ENCODE measurements around the gene PTPN3.
"Not testable (repeated sequence)": the region's sequence is repeated elsewhere in the genome, so short reads cannot be mapped to it uniquely, and the experiment has no call there.

The PTPN3 gene

GRCh38 chr9:109371374-109371773, 126.7 kb downstream of the PTPN3 start:
- TF ChIP-seq, protein P1, sequence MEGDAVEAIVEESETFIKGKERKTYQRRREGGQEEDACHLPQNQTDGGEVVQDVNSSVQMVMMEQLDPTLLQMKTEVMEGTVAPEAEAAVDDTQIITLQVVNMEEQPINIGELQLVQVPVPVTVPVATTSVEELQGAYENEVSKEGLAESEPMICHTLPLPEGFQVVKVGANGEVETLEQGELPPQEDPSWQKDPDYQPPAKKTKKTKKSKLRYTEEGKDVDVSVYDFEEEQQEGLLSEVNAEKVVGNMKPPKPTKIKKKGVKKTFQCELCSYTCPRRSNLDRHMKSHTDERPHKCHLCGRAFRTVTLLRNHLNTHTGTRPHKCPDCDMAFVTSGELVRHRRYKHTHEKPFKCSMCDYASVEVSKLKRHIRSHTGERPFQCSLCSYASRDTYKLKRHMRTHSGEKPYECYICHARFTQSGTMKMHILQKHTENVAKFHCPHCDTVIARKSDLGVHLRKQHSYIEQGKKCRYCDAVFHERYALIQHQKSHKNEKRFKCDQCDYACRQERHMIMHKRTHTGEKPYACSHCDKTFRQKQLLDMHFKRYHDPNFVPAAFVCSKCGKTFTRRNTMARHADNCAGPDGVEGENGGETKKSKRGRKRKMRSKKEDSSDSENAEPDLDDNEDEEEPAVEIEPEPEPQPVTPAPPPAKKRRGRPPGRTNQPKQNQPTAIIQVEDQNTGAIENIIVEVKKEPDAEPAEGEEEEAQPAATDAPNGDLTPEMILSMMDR (IDR thresholded peaks at IDR 0.05; ENCODE audit: insufficient read depth, missing control alignments), result no peak
- FAIRE-seq (no peak), DNase-seq (ENCODE audit: insufficient read length, low spot score) (no peak)

DNA sequence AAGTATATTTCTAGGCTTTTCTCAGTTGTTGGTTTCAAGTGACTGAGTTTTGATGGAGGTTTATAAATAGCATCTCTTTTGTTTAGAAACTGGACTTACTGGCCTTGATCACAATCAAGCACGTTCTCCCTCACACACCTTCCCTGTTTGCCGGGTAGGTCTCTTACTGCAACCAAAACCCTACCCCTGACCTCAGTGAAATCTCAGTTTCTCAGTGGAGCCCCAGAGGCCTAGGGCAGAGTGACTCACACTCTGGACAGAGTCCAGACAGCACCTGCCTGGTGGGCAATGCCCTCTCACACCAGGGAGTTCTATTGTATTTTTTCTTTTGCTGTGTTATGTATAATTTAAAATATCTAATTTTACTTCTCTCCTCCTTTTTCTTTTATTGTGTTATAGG, 128.8 kb downstream of the PTPN3 start:
- no peak for FAIRE-seq
- TF ChIP-seq, protein P1 (IDR thresholded peaks at IDR 0.05; ENCODE audit: insufficient read depth, missing control alignments), result no peak
- DNase-seq (ENCODE audit: insufficient read length, low spot score), result no peak

DNA sequence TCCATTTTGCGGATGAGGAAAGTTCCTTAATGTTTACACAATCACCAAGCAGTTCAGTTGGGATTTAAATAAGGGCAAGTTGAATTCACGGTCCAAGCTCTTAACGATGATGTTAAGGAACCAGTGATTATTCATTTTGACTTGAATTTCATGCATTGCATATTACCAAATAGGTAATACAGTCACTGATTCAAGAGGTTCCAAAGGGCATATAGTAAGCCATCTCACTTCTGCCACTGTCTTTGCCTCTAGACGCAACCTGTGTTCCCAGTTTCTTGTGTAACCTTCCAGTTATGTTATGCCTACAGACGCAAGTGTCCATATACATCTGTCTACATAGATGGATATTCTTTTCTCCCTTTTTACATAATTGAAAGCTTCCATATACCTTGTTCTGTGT, 137.3 kb downstream of the PTPN3 start:
- TF ChIP-seq, protein P1 (IDR thresholded peaks at IDR 0.05; ENCODE audit: insufficient read depth, missing control alignments), result no peak
- DNase-seq (ENCODE audit: insufficient read length, low spot score) (no peak), FAIRE-seq (no peak)

DNA sequence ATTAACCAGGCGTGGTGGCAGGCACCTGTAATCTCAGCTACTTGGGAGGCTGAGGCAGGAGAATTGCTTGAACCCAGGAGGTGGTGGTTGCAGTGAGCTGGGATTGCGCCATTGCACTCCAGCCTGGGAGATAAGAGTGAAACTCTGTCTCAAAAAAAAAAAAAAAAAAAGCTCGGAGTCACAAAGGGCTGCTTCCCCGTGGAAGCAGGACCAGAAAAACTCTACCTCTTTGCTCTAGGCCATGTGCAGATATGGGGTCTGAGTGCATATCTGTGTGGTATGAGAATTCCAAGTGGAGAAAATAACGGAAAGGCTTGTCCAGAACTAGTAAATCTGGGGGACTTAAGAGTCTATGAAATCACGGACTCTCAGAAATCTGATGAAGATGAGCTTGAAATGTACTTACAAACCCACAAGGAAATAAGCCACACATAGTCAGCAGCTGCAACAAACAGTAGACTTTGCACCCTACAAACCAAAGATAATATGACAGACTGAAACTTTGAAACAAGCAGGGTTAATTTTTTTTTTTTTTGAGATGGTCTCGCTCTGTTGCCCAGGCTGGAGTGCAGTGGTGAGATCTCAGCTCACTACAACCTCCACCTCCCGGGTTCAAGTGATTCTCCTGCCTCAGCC, 139.0 kb downstream of the PTPN3 start:
- FAIRE-seq; DNase-seq (ENCODE audit: insufficient read length, low spot score): not testable (repeated sequence)

GRCh38 chr9:109355564-109356297, 142.4 kb downstream of the PTPN3 start:
- no peak for FAIRE-seq
- no peak for DNase-seq (ENCODE audit: insufficient read length, low spot score)
- TF ChIP-seq, protein P1 (IDR thresholded peaks at IDR 0.05; ENCODE audit: insufficient read depth, missing control alignments), result no peak

DNA sequence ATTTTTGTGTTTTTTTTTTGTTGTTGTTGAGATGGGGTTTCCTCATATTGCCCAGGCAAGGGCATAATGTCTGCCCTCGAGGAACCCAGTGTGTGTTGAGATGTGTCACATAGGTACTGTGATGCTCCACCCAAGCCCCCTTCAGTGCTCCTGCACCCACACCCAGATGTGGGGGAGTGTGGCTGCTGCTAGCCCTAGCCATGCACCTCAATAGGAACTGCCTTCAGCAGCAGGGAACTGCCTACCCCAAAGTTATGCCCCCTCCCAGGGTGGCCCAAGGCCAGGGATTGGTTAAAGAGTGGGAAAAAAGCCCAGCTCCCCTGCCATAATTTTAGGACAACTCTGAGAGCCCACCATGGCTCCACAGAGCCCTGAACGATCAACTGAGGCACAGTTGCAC, 143.9 kb downstream of the PTPN3 start:
- FAIRE-seq (no peak), DNase-seq (ENCODE audit: insufficient read length, low spot score) (no peak)
- TF ChIP-seq, protein P1 (IDR thresholded peaks at IDR 0.05; ENCODE audit: insufficient read depth, missing control alignments), result no peak

DNA sequence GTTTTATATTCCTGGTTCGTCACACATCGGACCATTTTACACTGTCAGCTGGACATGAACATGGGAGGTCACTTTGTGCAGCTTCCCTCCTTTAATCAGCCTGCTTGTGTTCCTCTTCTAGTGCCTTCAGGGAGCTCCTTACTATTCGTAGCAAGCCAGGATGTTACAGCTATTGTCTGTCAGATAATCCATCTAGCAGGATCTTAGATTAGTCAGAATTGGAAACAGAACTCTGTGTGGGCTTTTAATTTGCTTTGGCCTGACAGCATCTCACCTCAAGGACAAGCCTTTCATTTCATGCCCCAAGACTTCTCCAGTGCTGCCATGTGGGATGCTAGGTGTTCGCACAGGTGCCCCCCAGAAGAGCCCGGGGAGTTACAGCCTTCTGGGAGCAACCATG, 147.1 kb downstream of the PTPN3 start:
- FAIRE-seq (no peak), DNase-seq (ENCODE audit: insufficient read length, low spot score) (no peak)
- TF ChIP-seq, protein P1 (IDR thresholded peaks at IDR 0.05; ENCODE audit: insufficient read depth, missing control alignments), result no peak
